DMS114 treated with DMSO at 0.1 percent for 48 hours (cell line): Measurements from ENCODE around the gene SLFN5.
"Not testable (repeated sequence)": the region's sequence is repeated elsewhere in the genome, so short reads cannot be mapped to it uniquely, and the experiment has no call there.

Experiments
- DNase-seq: peaks from one replicate; lab custom pipeline; 2025; ENCODE audit not compliant: unreplicated experiment; lab: John Stamatoyannopoulos, UW

The SLFN5 gene

DNA sequence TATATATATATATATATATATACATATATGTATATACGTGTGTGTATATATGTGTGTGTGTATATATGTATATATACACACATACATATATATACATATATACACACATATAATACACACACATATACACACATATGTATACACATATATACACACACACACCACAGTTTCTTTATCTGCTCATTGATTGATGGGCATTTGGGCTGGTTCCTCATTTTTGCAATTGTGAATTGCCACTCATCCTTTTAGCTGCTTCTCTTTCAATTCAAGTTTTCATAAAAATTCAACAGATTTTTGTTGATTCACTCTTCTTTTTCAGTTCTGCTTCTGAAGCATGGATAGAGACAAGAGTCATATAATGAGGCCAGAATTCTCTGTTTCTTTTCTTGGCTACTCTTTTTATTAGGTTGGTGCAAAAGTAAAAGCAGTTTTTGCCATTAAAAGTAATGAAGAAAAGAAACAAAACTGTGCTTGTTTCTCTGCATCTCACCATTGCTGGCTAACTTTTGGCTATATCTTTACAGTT, 44.5 kb downstream of the SLFN5 start:
- no peak for DNase-seq

- DNase-seq, result no peak
Observed at GRCh38 chr17:35289222-35289621, 46.4 kb downstream of the SLFN5 start.

DNA sequence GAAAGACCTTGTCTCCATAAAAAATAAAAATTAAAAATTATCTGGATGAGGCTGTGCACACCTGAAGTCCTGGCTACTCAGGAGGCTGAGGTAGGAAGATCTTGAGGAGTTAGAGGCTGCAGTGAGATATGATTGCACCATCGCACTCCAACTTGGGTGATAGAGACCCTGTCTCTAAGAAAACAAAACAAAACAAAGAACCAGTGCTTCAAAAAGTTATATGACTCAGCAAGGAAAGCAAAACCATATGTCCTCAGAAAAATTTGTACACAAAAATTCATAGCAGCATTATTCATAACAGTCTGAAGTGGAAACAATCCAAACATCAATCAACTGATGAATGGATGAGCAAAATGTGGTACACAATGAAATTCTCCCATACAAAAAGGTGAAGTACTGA, 48.9 kb downstream of the SLFN5 start:
- DNase-seq, result no peak

GRCh38 chr17:35293151-35293847, 50.4 kb downstream of the SLFN5 start:
- no peak for DNase-seq

DNA sequence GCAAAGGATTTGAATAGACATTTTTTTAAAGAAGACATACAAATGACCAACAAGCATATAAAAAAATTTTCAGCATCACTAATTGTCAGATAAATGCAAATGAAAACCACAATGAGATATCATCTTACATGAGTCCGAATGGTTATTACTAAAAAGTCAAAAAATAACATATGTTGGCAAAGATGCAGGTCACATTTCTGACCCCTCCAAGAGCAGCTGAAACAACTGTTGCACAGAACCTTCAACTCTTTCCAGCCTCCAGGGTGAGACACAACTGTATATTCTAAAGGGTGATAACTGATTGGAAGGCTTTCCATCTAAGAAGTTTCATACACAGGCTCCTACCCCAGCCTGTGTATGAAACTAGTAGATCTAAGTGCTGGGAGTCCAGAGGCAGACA, 51.9 kb downstream of the SLFN5 start:
- no peak for DNase-seq

GRCh38 chr17:35295686-35296085, 52.8 kb downstream of the SLFN5 start:
- no peak for DNase-seq

- DNase-seq, result no peak
Observed at GRCh38 chr17:35297666-35298065, 54.8 kb downstream of the SLFN5 start.

DNA sequence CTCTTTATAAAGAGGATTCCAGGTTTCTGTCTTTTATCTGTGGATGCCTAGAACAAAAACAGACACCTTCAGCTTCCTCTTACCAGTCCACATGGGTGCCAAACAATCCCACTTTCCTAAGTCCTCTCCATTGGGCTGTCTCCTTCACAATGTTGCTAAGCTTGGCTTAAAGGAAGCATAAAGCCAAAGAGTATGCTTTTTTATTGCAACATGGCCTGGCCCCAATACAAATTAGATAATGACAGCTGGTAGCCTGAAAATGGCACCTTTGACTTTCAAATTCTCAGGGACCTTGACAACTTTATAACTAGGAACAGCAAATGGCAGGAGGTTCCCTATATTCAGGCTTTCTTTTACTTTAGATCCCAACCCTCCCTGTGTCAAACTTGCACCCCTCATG, 55.8 kb downstream of the SLFN5 start:
- no peak for DNase-seq

- DNase-seq, result no peak
Observed at GRCh38 chr17:35299135-35299534, 56.3 kb downstream of the SLFN5 start.

- DNase-seq, result not testable (repeated sequence)
Observed at GRCh38 chr17:35309345-35309744, 66.5 kb downstream of the SLFN5 start.

DNA sequence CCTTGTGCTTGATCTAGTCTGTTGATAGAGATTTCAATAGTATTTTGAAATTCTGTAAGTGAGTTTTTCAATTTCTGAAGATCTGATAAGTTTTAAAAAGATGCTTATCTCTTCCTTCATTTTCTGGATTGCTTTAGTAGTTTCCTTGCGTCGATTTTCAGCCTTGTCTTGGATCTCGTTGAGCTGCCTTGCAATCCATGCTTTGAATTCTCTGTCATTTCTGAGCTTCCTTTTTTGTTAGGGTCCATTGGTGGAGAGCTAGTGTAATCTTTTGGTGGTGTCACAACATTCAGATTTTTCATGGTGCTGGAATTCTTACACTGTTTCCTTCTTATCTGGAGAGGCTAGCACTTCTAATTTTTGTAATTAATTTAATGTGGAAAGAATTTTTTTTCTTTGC, 69.5 kb downstream of the SLFN5 start:
- DNase-seq, result no peak

DNA sequence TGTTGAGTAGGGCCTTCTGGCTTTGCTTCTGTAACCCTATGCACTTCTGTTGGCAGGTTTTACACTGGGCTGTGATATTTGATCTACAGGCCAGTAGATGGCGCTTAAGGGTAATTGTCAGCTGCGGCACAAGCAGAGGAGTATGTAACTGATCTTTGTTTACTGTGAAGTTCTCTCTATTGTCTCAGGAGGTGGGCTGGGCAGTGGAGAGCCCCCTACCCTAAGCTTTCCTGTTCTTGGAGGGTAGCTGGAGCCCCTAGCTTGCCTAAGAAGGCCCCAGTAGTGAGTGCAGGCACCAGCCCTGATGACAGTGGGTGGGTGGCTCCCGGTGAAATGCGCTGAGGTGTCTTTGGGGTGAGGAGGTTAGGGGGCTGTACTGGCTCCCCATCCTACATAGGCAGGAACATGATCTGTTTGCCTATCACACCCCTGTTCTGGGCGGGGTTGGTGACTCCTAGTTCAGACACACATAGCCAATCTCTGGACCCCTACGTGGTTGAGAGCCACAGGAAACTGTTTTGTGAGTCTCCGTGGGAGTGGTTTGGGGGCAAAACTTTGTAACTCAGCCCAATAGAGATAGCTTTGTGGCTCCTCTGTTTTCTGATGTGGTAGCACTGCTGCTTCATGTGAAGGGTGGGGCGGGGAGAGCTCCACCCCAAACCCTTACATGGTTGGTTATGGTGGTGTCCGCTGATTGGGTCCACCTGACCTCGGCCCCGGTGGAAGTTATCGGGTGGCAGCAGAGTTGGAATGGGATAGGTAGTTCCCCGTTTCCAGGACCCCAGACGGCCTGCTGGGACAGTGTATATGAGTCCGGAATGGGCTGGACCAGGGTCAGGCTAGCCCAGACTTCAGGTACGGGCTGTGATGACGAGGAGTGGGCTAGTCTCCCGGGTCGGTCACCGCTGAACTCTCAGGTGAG, 70.2 kb downstream of the SLFN5 start:
- peak; percentile 57 for DNase-seq

GRCh38 chr17:35313875-35314409, 71.1 kb downstream of the SLFN5 start:
- DNase-seq, result no peak

GRCh38 chr17:35314415-35315216, 71.7 kb downstream of the SLFN5 start:
- no peak for DNase-seq

DNA sequence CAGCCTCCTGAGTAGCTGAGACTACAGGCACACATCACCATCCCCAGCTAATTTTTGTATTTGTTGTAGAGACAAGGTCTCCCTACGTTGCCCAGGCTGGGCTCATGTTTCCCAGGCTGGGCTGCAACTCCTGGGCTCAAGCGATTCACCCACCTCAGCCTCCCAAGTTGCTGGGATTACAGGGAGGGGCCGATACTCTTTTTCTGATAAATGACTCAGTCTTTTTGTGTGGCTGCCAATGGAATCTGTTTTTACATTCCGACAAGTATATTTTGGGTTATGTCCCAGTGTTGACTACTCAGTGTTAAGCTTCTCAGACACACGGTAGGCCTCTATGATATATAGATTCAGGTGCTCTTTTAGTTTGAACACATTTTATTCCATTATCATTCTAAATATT, 72.4 kb downstream of the SLFN5 start:
- no peak for DNase-seq

DNA sequence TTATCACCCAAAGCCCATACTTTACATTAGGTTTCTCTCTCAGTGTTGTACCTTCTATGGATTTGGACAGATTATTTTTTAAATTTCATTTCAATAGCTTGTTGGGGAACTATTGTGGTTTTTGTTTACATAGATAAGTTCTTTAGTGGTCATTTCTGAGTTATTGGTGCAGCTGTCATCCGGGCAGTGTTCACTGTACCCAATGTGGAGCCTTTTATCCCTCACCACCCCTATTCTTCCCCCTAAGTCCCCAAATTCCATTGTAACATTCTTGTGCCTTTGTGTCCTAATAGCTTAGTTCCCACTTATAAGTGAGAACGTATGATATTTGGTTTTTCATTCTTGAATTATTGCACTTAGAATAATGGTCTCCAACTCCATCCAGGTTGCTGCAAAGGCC, 73.1 kb downstream of the SLFN5 start:
- no peak for DNase-seq

- DNase-seq, result peak; percentile 0
Observed at GRCh38 chr17:35322749-35323148, 79.9 kb downstream of the SLFN5 start.
